KMS-11 (cell line): ENCODE results near the gene CCDC8.

Experiments
- H2AFZ ChIP-seq: fragments of 200-600 bp; sonication (generic); 2 replicates; pipeline ENCODE4 v1.6.1; 2016; ENCODE audit warnings: antibody characterized with exemption, mixed run types, low read depth
- H3K27ac ChIP-seq: fragments of 200-600 bp; sonication (generic); 2 replicates; pipeline ENCODE4 v1.6.1; 2016; ENCODE audit warnings: mild to moderate bottlenecking, mixed run types
- H3K27me3 ChIP-seq: fragments of 200-600 bp; sonication (generic); 2 replicates; pipeline ENCODE4 v1.6.1; 2017; ENCODE audit warnings: mild to moderate bottlenecking, low read depth, mixed run types, moderate library complexity; ENCODE audit not compliant: insufficient read depth
- H3K36me3 ChIP-seq: fragments of 200-600 bp; sonication (generic); 2 replicates; pipeline ENCODE4 v1.6.1; 2017; ENCODE audit warnings: mild to moderate bottlenecking, mixed run types; ENCODE audit not compliant: insufficient read depth
- H3K4me1 ChIP-seq: fragments of 200-600 bp; sonication (generic); 2 replicates; pipeline ENCODE4 v1.6.1; 2016; ENCODE audit warnings: mild to moderate bottlenecking, low read depth, mixed run types; ENCODE audit not compliant: poor library complexity, severe bottlenecking
- H3K4me2 ChIP-seq: fragments of 200-600 bp; sonication (generic); 2 replicates; pipeline ENCODE4 v1.7.0; 2016; ENCODE audit warnings: mild to moderate bottlenecking, mixed run types
- H3K4me3 ChIP-seq: fragments of 200-600 bp; sonication (generic); IDR thresholded peaks from 2 replicates; pipeline ENCODE4 v1.6.1; 2017; ENCODE audit warnings: low read depth, low read length, mixed read lengths; ENCODE audit not compliant: insufficient read depth
- H3K79me2 ChIP-seq: fragments of 200-600 bp; sonication (generic); 2 replicates; pipeline ENCODE4 v1.6.1; 2016; ENCODE audit warnings: low read depth, mixed run types; ENCODE audit not compliant: insufficient read depth
- H3K9ac ChIP-seq: fragments of 200-600 bp; sonication (generic); 2 replicates; pipeline ENCODE4 v1.6.1; 2016; ENCODE audit warnings: mild to moderate bottlenecking, mixed run types
- H4K20me1 ChIP-seq: fragments of 200-600 bp; sonication (generic); 2 replicates; pipeline ENCODE4 v1.6.1; 2016; ENCODE audit warnings: mild to moderate bottlenecking, mixed run types; ENCODE audit not compliant: insufficient read depth
- CTCF ChIP-seq: fragments of 200-600 bp; sonication (generic); conservative IDR thresholded peaks from 2 replicates; pipeline ENCODE4 v1.6.1; 2017; ENCODE audit warnings: low read depth, mild to moderate bottlenecking, antibody characterized with exemption, low read length, moderate library complexity, mixed read lengths

Gene CCDC8

GRCh38 chr19:46366620-46367292 is 46.6 kb downstream of the CCDC8 start:
- H3K4me1 ChIP-seq, result peaks cover 11% of the 10 kb centered on the region
- peaks cover 32% of the 10 kb centered on the region; the same call in 1 of the 2 replicates for H3K79me2 ChIP-seq
- H3K9ac ChIP-seq, result no peak overlapping the region
- TF ChIP-seq CTCF, result no peak
- H2AFZ ChIP-seq, result no peak overlapping the region
- H4K20me1 ChIP-seq, result no peaks in the 10 kb centered on the region; the same call in 1 of the 2 replicates
- H3K27ac ChIP-seq, result no peak overlapping the region
- no peak overlapping the region for H3K4me3 ChIP-seq
- H3K4me2 ChIP-seq, result no peak overlapping the region
- H3K27me3 ChIP-seq, result no peaks in the 10 kb centered on the region
- peaks cover 2% of the 10 kb centered on the region; the same call in 1 of the 2 replicates for H3K36me3 ChIP-seq

GRCh38 chr19:46365561-46365960 is 47.8 kb downstream of the CCDC8 start:
- peaks cover 2% of the 10 kb centered on the region; the same call in 1 of the 2 replicates for H3K36me3 ChIP-seq

GRCh38 chr19:46364359-46364758 is 49.0 kb downstream of the CCDC8 start:
- no peak for TF ChIP-seq CTCF
- Histone ChIP-seq H3K79me2 (peaks cover 38% of the 10 kb centered on the region; the same call in 1 of the 2 replicates), H3K27ac (no peak overlapping the region), H3K4me1 (peaks cover 14% of the 10 kb centered on the region), H3K4me3 (no peak overlapping the region), H3K36me3 (peaks cover 2% of the 10 kb centered on the region; the same call in 1 of the 2 replicates), H3K4me2 (no peak overlapping the region), H3K9ac (no peak overlapping the region), H3K27me3 (no peaks in the 10 kb centered on the region), H4K20me1 (no peaks in the 10 kb centered on the region; the same call in none of the 2 replicates), H2AFZ (no peak overlapping the region)

More at GRCh38 chr19:46365561-46365960, 47.8 kb downstream of the CCDC8 start:
- H3K4me1 ChIP-seq, result peaks cover 13% of the 10 kb centered on the region
- H4K20me1 ChIP-seq, result no peaks in the 10 kb centered on the region; the same call in 1 of the 2 replicates
- no peak overlapping the region for H3K27ac ChIP-seq
- H3K27me3 ChIP-seq, result no peaks in the 10 kb centered on the region
- no peak overlapping the region for H3K4me2 ChIP-seq
- no peak overlapping the region for H3K9ac ChIP-seq
- TF ChIP-seq CTCF, result no peak
- no peak overlapping the region for H2AFZ ChIP-seq
- no peak overlapping the region for H3K4me3 ChIP-seq
- peaks cover 32% of the 10 kb centered on the region; the same call in 1 of the 2 replicates for H3K79me2 ChIP-seq

- TF ChIP-seq CTCF, result no peak
- H3K36me3 ChIP-seq, result peaks cover 2% of the 10 kb centered on the region; the same call in 1 of the 2 replicates
- H2AFZ ChIP-seq, result no peak overlapping the region
- peaks cover 30% of the 10 kb centered on the region; the same call in 1 of the 2 replicates for H3K79me2 ChIP-seq
- H3K4me3 ChIP-seq, result no peak overlapping the region
- H3K4me2 ChIP-seq, result peak overlapping the region; percentile 39; the same call in 1 of the 2 replicates
- no peaks in the 10 kb centered on the region for H3K27me3 ChIP-seq
- H4K20me1 ChIP-seq, result peaks cover 5% of the 10 kb centered on the region
- no peak overlapping the region for H3K9ac ChIP-seq
- H3K4me1 ChIP-seq, result peaks cover 19% of the 10 kb centered on the region
- H3K27ac ChIP-seq, result no peak overlapping the region
Observed at GRCh38 chr19:46361915-46362314, 51.4 kb downstream of the CCDC8 start.
